Mesendoderm (in vitro differentiated cells): Measurements from ENCODE around the gene CCDC192.

Experiments used
- DNase-seq: peaks from one replicate; pipeline ENCODE4 v3.0.0; 2013
- H2AK5ac ChIP-seq: 2 replicates; pipeline ENCODE4 v1.6.1; 2013; ENCODE audit warnings: low read length, inconsistent platforms
- H2BK120ac ChIP-seq: 2 replicates; pipeline ENCODE4 v1.6.1; 2013; ENCODE audit warnings: low read depth, mild to moderate bottlenecking, low read length, moderate library complexity, mixed read lengths
- H2BK15ac ChIP-seq: replicated peaks from 2 replicates; pipeline ENCODE4 v1.6.1; 2013; ENCODE audit warnings: low read depth, mild to moderate bottlenecking, moderate library complexity
- H2BK5ac ChIP-seq: 2 replicates; pipeline ENCODE4 v1.6.1; 2013; ENCODE audit warnings: low read length, inconsistent platforms
- H3K18ac ChIP-seq: 2 replicates; pipeline ENCODE4 v1.6.1; 2013; ENCODE audit warnings: mild to moderate bottlenecking, low read length, mixed read lengths
- H3K23ac ChIP-seq: one replicate; pipeline ENCODE4 v1.6.1; 2013; ENCODE audit warnings: low read length
- H3K27ac ChIP-seq: 2 replicates; pipeline ENCODE4 v1.5.1; 2013; ENCODE audit warnings: low read depth, mild to moderate bottlenecking, inconsistent platforms, low read length, moderate library complexity
- H3K27me3 ChIP-seq: 2 replicates; pipeline ENCODE4 v1.6.1; 2013; ENCODE audit warnings: low read length, control low read depth, mild to moderate bottlenecking, inconsistent platforms; ENCODE audit not compliant: insufficient read depth, poor library complexity
- H3K36me3 ChIP-seq: 2 replicates; pipeline ENCODE4 v1.6.1; 2013; ENCODE audit warnings: low read length, inconsistent platforms; ENCODE audit not compliant: control insufficient read depth, insufficient read depth
- H3K4ac ChIP-seq: one replicate; pipeline ENCODE4 v1.6.1; 2013; ENCODE audit warnings: low read depth, mild to moderate bottlenecking, low read length, moderate library complexity
- H3K4me1 ChIP-seq: 2 replicates; pipeline ENCODE4 v1.6.1; 2013; ENCODE audit warnings: low read depth, low read length, inconsistent platforms; ENCODE audit not compliant: control insufficient read depth
- H3K4me2 ChIP-seq: 2 replicates; pipeline ENCODE4 v1.6.1; 2013; ENCODE audit warnings: low read length
- H3K4me3 ChIP-seq: 2 replicates; pipeline ENCODE4 v1.5.1; 2013; ENCODE audit warnings: mild to moderate bottlenecking, low read length
- H3K56ac ChIP-seq: one replicate; pipeline ENCODE4 v1.6.1; 2013; ENCODE audit warnings: low read length
- H3K79me1 ChIP-seq: 2 replicates; pipeline ENCODE4 v1.6.1; 2013; ENCODE audit warnings: low read length, inconsistent platforms
- H3K79me2 ChIP-seq: 2 replicates; pipeline ENCODE4 v1.6.1; 2013; ENCODE audit warnings: mild to moderate bottlenecking, low read length; ENCODE audit not compliant: control insufficient read depth, insufficient read depth
- H3K9ac ChIP-seq: 2 replicates; pipeline ENCODE4 v1.6.1; 2013; ENCODE audit warnings: low read length, inconsistent platforms
- H4K5ac ChIP-seq: one replicate; pipeline ENCODE4 v1.6.1; 2013; ENCODE audit warnings: low read length
- H4K8ac ChIP-seq: one replicate; pipeline ENCODE4 v1.6.1; 2013; ENCODE audit warnings: low read depth, mild to moderate bottlenecking, control low read depth, low read length, moderate library complexity
- WGBS: extraction: QIAGEN DNeasy Blood & Tissue Kit; methylation state at CpG from one replicate; pipeline ENCODE4 v1.1.7; 2013; ENCODE audit warnings: low lambda C conversion rate, missing lambda C conversion rate; ENCODE audit not compliant: insufficient coverage; ENCODE audit errors: extremely low coverage; 5-methylcytosine and 5-hydroxymethylcytosine counted together

The CCDC192 gene

DNA sequence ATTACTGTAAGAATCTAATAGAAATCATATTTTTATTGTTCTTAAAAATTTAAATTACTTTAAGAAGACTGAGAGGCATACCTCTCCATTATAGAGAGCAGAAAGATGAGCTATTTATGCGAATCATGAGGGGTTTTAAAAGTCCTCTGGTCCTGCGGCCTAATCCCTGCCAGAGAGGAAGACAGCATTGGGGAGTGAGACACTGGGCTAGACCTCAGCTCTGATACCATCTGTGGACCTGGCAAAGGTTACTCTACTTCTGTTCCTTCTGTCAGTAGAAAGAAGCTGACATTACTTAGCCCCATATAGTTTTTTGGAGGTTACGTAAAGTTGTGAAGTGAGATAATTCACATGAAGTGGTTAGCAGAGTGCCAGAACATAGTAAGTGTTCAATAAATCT is 103.6 kb downstream of the CCDC192 start:
- no peaks in the 10 kb centered on the region for H3K4me1 ChIP-seq
- H3K4me3 ChIP-seq: no peak overlapping the region
- no peak overlapping the region for H3K4ac ChIP-seq
- H3K79me2 ChIP-seq: no peaks in the 10 kb centered on the region
- no peak overlapping the region for H2AK5ac ChIP-seq
- H3K4me2 ChIP-seq: no peak overlapping the region
- H3K9ac ChIP-seq: no peak overlapping the region
- no peak overlapping the region for H3K18ac ChIP-seq
- no peaks in the 10 kb centered on the region for H3K27me3 ChIP-seq
- H4K5ac ChIP-seq: no peak overlapping the region
- WGBS: no CpG with 5 or more reads among the region's 3 CpGs
- H3K23ac ChIP-seq: no peak overlapping the region
- no peak overlapping the region for H2BK15ac ChIP-seq
- no peak for DNase-seq
- no peak overlapping the region for H3K27ac ChIP-seq
- H4K8ac ChIP-seq: no peak overlapping the region
- H3K36me3 ChIP-seq: no peaks in the 10 kb centered on the region
- no peak overlapping the region for H2BK5ac ChIP-seq
- H3K56ac ChIP-seq: no peak overlapping the region
- H3K79me1 ChIP-seq: no peaks in the 10 kb centered on the region
- H2BK120ac ChIP-seq: no peak overlapping the region

DNA sequence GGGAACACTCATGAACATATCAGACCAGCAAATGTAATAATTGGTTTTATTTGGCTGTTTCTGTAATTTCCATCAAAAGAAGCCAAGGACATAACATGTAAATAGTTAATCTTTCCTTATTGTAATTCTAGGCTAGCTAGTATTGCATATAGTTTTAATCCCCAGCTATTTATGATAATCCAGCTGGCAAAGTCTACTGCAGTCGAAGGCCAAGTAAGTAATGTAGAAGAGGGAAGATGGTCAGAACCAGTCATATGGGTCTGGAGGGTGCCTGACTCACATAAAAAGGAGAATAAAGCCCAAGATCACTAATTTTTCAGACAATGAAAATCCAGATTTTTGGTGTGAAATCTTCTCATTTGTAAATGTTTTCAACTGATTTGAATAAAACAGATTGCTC is 106.3 kb downstream of the CCDC192 start:
- Histone ChIP-seq H2AK5ac (no peak overlapping the region), H4K5ac (no peak overlapping the region), H3K4me3 (no peak overlapping the region), H3K56ac (no peak overlapping the region), H3K79me1 (no peaks in the 10 kb centered on the region), H3K27me3 (no peaks in the 10 kb centered on the region), H3K79me2 (no peaks in the 10 kb centered on the region), H3K36me3 (no peaks in the 10 kb centered on the region), H3K9ac (no peak overlapping the region), H3K23ac (no peak overlapping the region), H3K27ac (no peak overlapping the region), H2BK120ac (no peak overlapping the region), H3K4me2 (no peak overlapping the region), H2BK15ac (no peak overlapping the region), H3K4ac (no peak overlapping the region), H2BK5ac (no peak overlapping the region), H4K8ac (no peak overlapping the region), H3K18ac (no peak overlapping the region), H3K4me1 (no peaks in the 10 kb centered on the region)
- no CpG with 5 or more reads among the region's 1 CpG for WGBS
- DNase-seq: no peak

DNA sequence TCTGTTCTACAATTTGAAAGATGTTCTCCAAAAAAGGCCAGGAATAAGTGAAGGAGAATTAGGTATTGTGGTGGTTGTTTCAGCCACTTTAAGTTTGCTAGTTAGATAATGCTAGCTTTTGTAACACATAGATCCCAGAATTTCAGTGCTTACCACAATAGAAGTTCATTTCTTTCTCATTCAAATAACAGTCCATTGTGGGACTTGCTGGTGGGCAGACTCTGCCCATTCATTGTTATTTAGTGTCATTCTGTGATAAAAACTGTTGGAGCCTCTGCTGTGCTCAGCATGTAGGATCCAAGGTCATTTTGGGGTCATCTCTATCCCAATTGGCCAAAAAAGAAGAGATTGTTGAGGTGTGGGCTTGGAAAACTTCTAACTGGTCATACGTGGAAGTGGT is 106.8 kb downstream of the CCDC192 start:
- Histone ChIP-seq H3K9ac (no peak overlapping the region), H4K5ac (no peak overlapping the region), H3K4ac (no peak overlapping the region), H2AK5ac (no peak overlapping the region), H4K8ac (no peak overlapping the region), H3K4me1 (no peaks in the 10 kb centered on the region), H2BK120ac (no peak overlapping the region), H3K27me3 (no peaks in the 10 kb centered on the region), H3K36me3 (no peaks in the 10 kb centered on the region), H3K56ac (no peak overlapping the region), H3K4me2 (no peak overlapping the region), H3K23ac (no peak overlapping the region), H3K4me3 (no peak overlapping the region), H2BK5ac (no peak overlapping the region), H3K18ac (no peak overlapping the region), H3K79me1 (no peaks in the 10 kb centered on the region), H3K79me2 (no peaks in the 10 kb centered on the region), H3K27ac (no peak overlapping the region), H2BK15ac (no peak overlapping the region)
- no CpG with 5 or more reads among the region's 1 CpG for WGBS
- no peak for DNase-seq

DNA sequence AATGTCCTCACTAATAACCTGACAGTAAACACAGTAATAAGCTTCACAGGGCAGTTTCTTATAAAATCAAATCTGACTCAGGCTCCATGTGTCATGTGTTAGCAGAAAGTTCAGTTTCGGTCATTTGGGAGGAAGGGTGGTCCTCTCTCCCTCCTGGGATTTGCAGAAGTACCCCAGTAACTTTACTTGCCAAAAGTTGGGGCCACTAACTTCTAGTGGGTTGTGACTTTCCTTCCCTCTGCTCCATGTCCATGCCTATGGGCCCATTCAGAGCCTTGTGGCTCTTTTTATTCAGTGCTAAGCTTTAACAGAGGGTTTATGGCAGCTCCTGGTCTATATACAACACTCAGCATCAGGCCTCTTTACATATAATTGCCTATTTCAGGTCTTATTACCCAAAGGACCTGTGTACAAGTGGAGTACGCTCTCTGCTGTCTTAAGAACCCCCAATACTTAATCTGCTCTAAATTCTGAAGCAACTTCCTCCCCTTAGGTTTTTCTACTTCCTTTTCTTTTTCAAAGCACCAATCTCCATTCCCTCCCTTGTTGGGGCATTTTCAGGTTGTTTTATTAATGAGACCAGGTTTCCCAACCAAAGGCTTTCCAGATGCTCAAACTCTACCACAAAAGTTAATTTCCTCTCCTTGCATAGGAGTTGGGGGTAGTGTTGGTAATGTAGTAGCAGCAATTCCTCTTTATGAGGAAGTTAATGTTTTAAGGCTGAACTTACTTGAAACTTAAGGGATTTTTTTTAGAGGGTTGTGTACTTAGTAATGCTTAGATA is 107.7 kb downstream of the CCDC192 start:
- Histone ChIP-seq H2AK5ac (no peak overlapping the region), H3K27ac (no peak overlapping the region), H3K4me2 (no peak overlapping the region), H3K79me1 (no peaks in the 10 kb centered on the region), H3K36me3 (no peaks in the 10 kb centered on the region), H3K18ac (no peak overlapping the region), H3K4ac (no peak overlapping the region), H2BK15ac (no peak overlapping the region), H3K9ac (no peak overlapping the region), H2BK5ac (no peak overlapping the region), H3K27me3 (no peaks in the 10 kb centered on the region), H4K5ac (no peak overlapping the region), H2BK120ac (no peak overlapping the region), H3K56ac (no peak overlapping the region), H3K23ac (no peak overlapping the region), H3K79me2 (no peaks in the 10 kb centered on the region), H4K8ac (no peak overlapping the region), H3K4me3 (no peak overlapping the region), H3K4me1 (no peaks in the 10 kb centered on the region)
- no CpG with 5 or more reads among the region's 2 CpGs for WGBS
- no peak for DNase-seq

DNA sequence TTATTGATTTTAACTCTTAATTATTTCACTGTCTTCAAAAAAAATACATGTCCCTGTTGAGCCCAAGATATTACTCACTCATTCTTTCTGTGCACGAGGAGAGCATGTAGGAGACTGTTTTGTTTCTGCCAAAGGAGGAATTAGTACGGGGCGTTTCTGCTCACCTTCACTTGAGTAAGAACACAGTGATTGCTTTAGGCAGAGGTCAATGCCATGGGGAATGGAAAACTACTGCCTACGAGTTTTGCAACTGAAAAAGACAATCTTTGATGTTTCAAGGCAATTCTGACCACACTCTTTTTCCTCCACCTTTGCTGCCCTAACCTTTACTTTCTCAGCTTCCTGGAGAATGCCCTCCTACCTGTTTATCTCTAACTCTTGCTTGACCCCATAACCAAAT is 109.4 kb downstream of the CCDC192 start:
- H2BK15ac ChIP-seq: no peak overlapping the region
- H3K27me3 ChIP-seq: no peaks in the 10 kb centered on the region
- no peak overlapping the region for H3K4me3 ChIP-seq
- H2BK120ac ChIP-seq: no peak overlapping the region
- no peaks in the 10 kb centered on the region for H3K79me2 ChIP-seq
- no CpG with 5 or more reads among the region's 4 CpGs for WGBS
- no peaks in the 10 kb centered on the region for H3K36me3 ChIP-seq
- H3K27ac ChIP-seq: no peak overlapping the region
- H4K8ac ChIP-seq: no peak overlapping the region
- no peak for DNase-seq
- H3K4ac ChIP-seq: no peak overlapping the region
- no peak overlapping the region for H4K5ac ChIP-seq
- no peak overlapping the region for H2BK5ac ChIP-seq
- no peaks in the 10 kb centered on the region for H3K79me1 ChIP-seq
- no peak overlapping the region for H3K4me2 ChIP-seq
- no peak overlapping the region for H3K56ac ChIP-seq
- no peak overlapping the region for H3K9ac ChIP-seq
- H3K4me1 ChIP-seq: no peaks in the 10 kb centered on the region
- no peak overlapping the region for H2AK5ac ChIP-seq
- H3K23ac ChIP-seq: no peak overlapping the region
- H3K18ac ChIP-seq: no peak overlapping the region
